Large intestine (tissue), 3 donors: ENCODE data around the gene EHMT2. TPM values are rescaled to one million over a fixed set of nuclear protein-coding genes. Genes with fewer than 3 reads are reported as not detected.

Experiments
- DNase-seq, 2 donors: peaks; one replicate each; pipeline versions ENCODE4 v3.0.0 to v3.0.0-alpha.2; 2013
- H3K27ac ChIP-seq: one replicate; pipeline ENCODE4 v1.5.1; 2013; ENCODE audit warnings: low read length
- H3K27me3 ChIP-seq: 2 replicates; pipeline ENCODE4 v1.6.1; 2013; ENCODE audit warnings: low read length; ENCODE audit not compliant: control insufficient read depth, insufficient read depth
- H3K36me3 ChIP-seq: 2 replicates; pipeline ENCODE4 v1.6.1; 2013; ENCODE audit warnings: low read length; ENCODE audit not compliant: control insufficient read depth, insufficient read depth
- H3K4me1 ChIP-seq: one replicate; pipeline ENCODE4 v1.6.1; 2013; ENCODE audit warnings: low read length; ENCODE audit not compliant: control insufficient read depth, insufficient read depth
- H3K4me3 ChIP-seq: one replicate; pipeline ENCODE4 v1.5.1; 2013; ENCODE audit warnings: low read length
- H3K9me3 ChIP-seq: one replicate; pipeline ENCODE4 v1.6.1; 2013; ENCODE audit warnings: mild to moderate bottlenecking, low read depth, low read length, moderate library complexity; ENCODE audit not compliant: control insufficient read depth
- WGBS: methylation state at CpG from one replicate; pipeline ENCODE4 v1.1.5; 2013; ENCODE audit warnings: low lambda C conversion rate; ENCODE audit not compliant: insufficient coverage; 5-methylcytosine and 5-hydroxymethylcytosine counted together
- polyA plus RNA-seq: library from polyadenylated mRNA; unstranded; fragments of 120-200 nt; gene quantifications from one replicate; pipeline ENCODE4 v1.2.1, GENCODE V29; 2013

The EHMT2 gene
- polyA plus RNA-seq, 1 donor, result 50.5 TPM

DNA sequence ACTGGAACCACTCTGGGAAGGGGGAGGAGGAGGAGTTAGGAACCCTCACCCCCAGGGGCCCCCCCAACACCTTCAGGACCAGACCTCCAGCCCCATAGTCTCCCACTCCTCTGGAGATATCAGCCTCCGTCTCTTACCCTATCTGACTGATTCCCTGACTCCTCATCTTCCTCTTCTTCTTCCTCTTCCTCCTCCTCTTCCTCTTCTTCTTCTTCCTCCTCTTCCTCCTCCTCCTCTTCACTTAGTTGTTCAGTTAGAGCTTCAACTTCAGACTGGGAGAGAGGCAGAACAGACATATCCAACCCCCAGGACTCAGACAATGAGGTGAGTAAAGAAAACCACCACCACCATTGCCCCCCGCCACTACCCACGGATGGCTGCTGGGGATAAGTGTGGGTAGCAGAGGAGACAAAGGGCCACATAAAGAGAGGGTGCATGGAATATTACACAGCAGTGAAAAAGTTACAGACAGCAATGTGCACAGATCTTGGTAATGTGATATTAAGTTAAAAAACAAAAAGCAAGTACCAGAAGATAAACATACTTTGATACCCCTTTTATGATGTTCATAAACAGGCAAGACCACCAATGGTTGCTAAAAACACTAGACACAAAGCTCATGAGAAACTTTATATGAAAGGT, 8.0 kb downstream of the EHMT2 start:
- H3K27ac ChIP-seq, result no peak overlapping the region
- peaks cover 3% of the 10 kb centered on the region for H3K9me3 ChIP-seq
- no peak for DNase-seq
- 80% methylated on average over 1 of the region's 3 CpGs for WGBS
- H3K27me3 ChIP-seq, result no peaks in the 10 kb centered on the region
- no peaks in the 10 kb centered on the region for H3K4me1 ChIP-seq
- peaks cover 75% of the 10 kb centered on the region for H3K36me3 ChIP-seq
- no peak overlapping the region for H3K4me3 ChIP-seq

GRCh38 chr6:31888276-31889258, 8.9 kb downstream of the EHMT2 start:
- Histone ChIP-seq H3K27ac (no peak overlapping the region), H3K27me3 (no peaks in the 10 kb centered on the region), H3K9me3 (peaks cover 3% of the 10 kb centered on the region), H3K4me3 (no peak overlapping the region), H3K36me3 (peaks cover 80% of the 10 kb centered on the region), H3K4me1 (no peaks in the 10 kb centered on the region)
- no CpG with 5 or more reads among the region's 43 CpGs for WGBS
- no peak for DNase-seq

GRCh38 chr6:31887173-31888007, 10.1 kb downstream of the EHMT2 start:
- Histone ChIP-seq H3K36me3 (peaks cover 80% of the 10 kb centered on the region), H3K4me3 (no peak overlapping the region), H3K9me3 (peaks cover 3% of the 10 kb centered on the region), H3K27me3 (no peaks in the 10 kb centered on the region), H3K4me1 (no peaks in the 10 kb centered on the region), H3K27ac (no peak overlapping the region)
- no peak for DNase-seq
- no CpG with 5 or more reads among the region's 19 CpGs for WGBS

GRCh38 chr6:31886541-31886991, 10.9 kb downstream of the EHMT2 start:
- peaks cover 78% of the 10 kb centered on the region for H3K36me3 ChIP-seq
- WGBS, result no CpG with 5 or more reads among the region's 18 CpGs

DNA sequence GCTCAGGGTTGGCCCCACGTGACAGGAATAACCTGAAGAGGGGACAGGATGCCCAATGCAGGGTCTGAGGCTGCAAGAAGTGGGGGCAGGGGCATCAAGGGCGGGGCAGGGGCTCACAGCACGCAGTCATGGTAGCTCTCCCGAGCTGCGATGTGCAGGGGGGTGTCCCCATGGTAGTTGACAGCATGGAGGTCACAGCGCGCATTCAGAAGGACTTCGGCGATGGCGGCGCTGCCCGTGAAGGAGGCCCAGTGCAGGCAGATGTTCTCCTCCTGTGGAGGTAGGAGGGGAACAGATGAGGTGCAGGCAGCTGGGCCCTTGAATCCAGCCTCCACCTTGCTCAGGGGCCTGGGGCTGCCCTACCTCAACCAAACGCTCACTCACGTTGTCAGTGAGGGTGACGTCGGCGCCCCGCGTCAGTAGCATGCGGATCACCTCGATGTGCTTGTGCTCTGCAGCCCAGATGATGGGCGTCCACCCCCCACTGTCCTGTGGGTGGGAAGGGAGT, 12.9 kb downstream of the EHMT2 start:
- H3K27ac ChIP-seq, result no peak overlapping the region
- H3K4me3 ChIP-seq, result no peak overlapping the region
- no peaks in the 10 kb centered on the region for H3K27me3 ChIP-seq
- H3K4me1 ChIP-seq, result peaks cover 2% of the 10 kb centered on the region
- no CpG with 5 or more reads among the region's 22 CpGs for WGBS
- H3K9me3 ChIP-seq, result peaks cover 3% of the 10 kb centered on the region
- H3K36me3 ChIP-seq, result peaks cover 92% of the 10 kb centered on the region
- DNase-seq, result no peak

More at GRCh38 chr6:31886541-31886991, 10.9 kb downstream of the EHMT2 start:
- DNase-seq, result no peak
- no peak overlapping the region for H3K4me3 ChIP-seq
- H3K9me3 ChIP-seq, result peaks cover 3% of the 10 kb centered on the region
- H3K27ac ChIP-seq, result no peak overlapping the region
- no peaks in the 10 kb centered on the region for H3K4me1 ChIP-seq
- H3K27me3 ChIP-seq, result no peaks in the 10 kb centered on the region

DNA sequence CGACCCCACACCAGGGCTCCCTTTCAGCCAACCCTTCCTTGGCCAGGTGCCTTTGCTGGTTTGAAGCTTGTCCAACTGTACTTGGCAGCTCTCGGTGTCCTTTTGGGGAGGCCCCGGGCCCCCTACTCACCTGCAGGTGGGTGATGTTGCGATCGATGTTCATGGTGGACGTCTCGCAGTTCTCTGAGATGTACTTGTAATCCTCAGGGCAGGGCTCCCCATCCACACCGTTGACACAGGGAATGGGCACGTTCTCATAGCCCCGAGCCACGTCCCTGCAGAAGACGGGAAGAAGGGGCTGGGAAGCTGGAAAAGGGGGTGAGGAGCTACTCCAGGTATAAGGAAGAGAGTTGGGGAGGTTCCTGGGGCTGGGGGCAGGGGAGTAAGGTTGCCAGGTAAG, 13.8 kb downstream of the EHMT2 start:
- H3K9me3 ChIP-seq, result peaks cover 3% of the 10 kb centered on the region
- H3K27ac ChIP-seq, result no peak overlapping the region
- no peak for DNase-seq
- H3K36me3 ChIP-seq, result peaks cover 83% of the 10 kb centered on the region
- H3K27me3 ChIP-seq, result no peaks in the 10 kb centered on the region
- peaks cover 9% of the 10 kb centered on the region for H3K4me1 ChIP-seq
- no peak overlapping the region for H3K4me3 ChIP-seq
- no CpG with 5 or more reads among the region's 12 CpGs for WGBS

DNA sequence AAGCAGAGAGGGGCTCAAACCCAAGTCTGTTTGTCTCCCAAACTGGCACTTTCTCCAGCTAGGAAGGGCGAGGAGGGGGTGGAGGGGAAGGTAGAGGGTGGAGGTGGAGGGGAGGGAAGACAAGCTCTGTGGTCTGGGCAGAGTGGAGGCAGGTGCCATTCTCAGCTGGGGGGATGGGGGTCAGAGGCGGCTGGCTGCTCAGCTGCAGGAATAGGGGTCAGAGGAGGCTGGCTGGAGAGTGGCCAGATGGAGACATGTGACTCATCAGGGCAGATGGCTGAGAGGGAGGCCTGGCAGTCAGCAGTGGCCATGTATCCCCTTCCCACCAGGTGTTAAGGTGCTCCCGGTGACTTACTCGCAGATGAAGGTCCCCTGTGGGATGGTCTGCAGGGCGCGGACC, 15.2 kb downstream of the EHMT2 start:
- no peak for DNase-seq
- Histone ChIP-seq H3K4me1 (peaks cover 11% of the 10 kb centered on the region), H3K9me3 (no peaks in the 10 kb centered on the region), H3K4me3 (no peak overlapping the region), H3K27me3 (no peaks in the 10 kb centered on the region), H3K27ac (no peak overlapping the region), H3K36me3 (peaks cover 69% of the 10 kb centered on the region)
- WGBS, result no CpG with 5 or more reads among the region's 6 CpGs

DNA sequence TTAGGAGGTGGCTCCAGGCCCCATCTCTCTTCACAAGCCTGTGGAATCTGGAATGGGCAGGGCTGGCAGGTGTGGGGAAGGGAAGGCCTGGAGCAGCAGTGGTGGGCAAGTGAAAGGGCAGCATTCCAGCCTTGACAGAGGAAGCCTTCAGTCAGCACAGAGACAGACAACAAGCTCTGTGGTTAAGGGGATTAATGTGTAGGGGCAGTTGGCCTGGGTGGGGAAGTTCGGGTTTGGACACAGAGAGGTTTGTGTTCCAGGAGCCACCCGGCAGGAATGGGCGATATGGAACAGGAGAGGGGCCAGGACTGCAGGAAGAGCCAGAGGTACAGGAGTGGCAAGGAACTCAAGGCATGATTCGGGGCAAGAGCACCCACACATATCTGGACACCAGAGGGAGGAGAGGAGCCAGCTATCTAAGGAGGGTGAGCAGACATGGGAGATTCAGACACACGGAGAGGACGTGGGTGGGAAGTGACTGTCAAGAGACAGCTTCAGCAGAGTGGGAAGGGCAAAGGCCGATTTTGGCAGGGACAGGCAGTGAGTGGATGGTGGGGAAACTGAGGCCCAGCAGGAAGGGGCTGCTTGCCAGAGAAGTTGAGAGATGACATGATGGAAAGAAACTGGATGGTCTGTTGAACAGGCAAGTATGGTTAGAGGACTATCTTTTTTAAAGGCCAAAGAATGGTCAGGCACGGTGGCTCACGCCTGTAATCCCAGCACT, 16.2 kb downstream of the EHMT2 start:
- Histone ChIP-seq H3K9me3 (no peaks in the 10 kb centered on the region), H3K36me3 (peaks cover 59% of the 10 kb centered on the region), H3K27me3 (no peaks in the 10 kb centered on the region), H3K27ac (no peak overlapping the region), H3K4me3 (no peak overlapping the region), H3K4me1 (peaks cover 21% of the 10 kb centered on the region)
- 90% methylated on average over 2 of the region's 9 CpGs for WGBS
- no peak for DNase-seq

DNA sequence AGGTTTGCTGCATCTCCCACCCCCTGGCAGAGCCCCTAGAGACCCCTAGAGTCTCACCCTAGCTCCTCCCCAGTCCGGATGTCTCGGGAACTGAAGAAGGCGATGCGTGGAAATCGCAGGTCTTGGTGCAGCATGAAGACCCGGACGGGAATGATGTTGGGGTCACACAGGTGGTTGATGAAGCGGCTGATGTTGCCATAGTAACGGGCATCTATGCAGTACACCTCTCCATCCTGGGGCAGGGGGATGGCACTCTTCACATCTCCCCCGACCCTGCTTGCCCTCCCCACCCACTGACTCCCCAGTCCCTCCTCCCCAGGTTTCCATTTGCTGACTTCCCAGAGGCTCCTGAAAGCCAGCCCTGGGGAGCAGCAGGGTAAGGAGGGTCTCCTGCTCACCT, 16.9 kb downstream of the EHMT2 start:
- Histone ChIP-seq H3K9me3 (no peaks in the 10 kb centered on the region), H3K4me3 (no peak overlapping the region), H3K27me3 (no peaks in the 10 kb centered on the region), H3K27ac (no peak overlapping the region), H3K36me3 (peaks cover 57% of the 10 kb centered on the region), H3K4me1 (peaks cover 22% of the 10 kb centered on the region)
- WGBS, result 100% methylated on average over 1 of the region's 10 CpGs
- DNase-seq, result no peak
